MM.1S (cell line): ENCODE measurements around the gene USP9X.

Experiments
- EZH2 ChIP-seq: fragments of 300-600 bp; sonication (generic); optimal IDR thresholded peaks from 2 replicates; pipeline ENCODE3; 2017; ENCODE audit warnings: low read depth, mild to moderate bottlenecking, antibody characterized with exemption, low read length, mixed read lengths
- TF ChIP-seq, protein P1 (sequence below): fragments of 300-600 bp; sonication (generic); IDR thresholded peaks from 2 replicates; pipeline ENCODE4 v1.5.1; 2016; ENCODE audit warnings: antibody characterized with exemption, low read length, mixed read lengths

DNA sequence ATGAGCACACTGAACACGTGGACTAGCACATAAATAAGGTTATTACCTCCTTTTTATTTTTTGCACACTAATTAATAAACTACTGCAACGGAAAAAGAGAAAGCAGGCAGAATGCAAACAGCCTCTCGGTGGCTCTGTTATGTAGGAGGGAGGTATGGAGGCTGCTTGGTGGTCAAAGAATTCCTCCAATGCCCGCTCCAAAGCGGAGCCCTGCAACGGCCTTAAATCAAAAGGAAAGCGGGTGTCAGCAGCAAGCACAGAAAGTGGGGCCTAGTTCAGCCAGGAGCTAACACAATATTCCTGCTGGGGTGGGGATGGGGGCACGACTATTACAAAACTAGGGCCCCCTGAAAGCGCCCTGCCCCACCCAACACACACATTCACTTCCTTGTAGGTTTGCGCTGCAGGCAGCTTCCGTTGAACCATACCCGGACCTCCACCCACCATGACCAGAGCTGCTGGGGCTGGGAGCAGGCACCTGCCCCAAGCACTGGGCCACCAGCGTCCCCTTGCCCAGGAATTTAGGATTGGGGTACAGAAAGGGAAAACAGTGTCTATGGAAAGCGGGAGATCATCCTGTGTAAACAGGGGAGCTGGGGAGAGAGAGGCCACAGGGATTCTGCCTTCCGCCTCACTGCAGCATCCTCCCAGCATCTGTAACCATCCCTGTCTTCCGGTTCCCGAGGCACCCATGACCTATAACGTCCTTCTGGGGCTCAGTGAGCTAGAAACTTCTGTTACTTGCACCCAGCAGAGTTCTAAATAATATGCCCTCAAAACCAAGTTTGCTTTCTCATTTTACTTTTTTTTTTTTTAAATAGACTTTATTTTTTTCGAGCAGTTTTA lies 191.6 kb downstream of the USP9X start:
- TF ChIP-seq, protein P1, sequence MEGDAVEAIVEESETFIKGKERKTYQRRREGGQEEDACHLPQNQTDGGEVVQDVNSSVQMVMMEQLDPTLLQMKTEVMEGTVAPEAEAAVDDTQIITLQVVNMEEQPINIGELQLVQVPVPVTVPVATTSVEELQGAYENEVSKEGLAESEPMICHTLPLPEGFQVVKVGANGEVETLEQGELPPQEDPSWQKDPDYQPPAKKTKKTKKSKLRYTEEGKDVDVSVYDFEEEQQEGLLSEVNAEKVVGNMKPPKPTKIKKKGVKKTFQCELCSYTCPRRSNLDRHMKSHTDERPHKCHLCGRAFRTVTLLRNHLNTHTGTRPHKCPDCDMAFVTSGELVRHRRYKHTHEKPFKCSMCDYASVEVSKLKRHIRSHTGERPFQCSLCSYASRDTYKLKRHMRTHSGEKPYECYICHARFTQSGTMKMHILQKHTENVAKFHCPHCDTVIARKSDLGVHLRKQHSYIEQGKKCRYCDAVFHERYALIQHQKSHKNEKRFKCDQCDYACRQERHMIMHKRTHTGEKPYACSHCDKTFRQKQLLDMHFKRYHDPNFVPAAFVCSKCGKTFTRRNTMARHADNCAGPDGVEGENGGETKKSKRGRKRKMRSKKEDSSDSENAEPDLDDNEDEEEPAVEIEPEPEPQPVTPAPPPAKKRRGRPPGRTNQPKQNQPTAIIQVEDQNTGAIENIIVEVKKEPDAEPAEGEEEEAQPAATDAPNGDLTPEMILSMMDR, result no peak
- TF ChIP-seq EZH2, result no peak
